IMR-90 (cell line): ENCODE results near the gene CHDH. TPM values are rescaled to one million over a fixed set of nuclear protein-coding genes. Genes with fewer than 3 reads are reported as not detected.

ENCODE experiments used
- ATAC-seq: fragments of 200-7000 bp; cut with Tn5 transposase; 2 replicates; pipeline ENCODE4 v1.9.1; 2020; ENCODE audit warnings: low read depth, mild to moderate bottlenecking, moderate library complexity
- BruUV-seq: library from RNA; stranded (reverse); fragments of 400-500 nt; replicated peaks from 2 replicates; lab custom pipeline; 2021; lab: Mats Ljungman, UMichigan
- CTCF ChIA-PET: fragments of 300-600 bp; formaldehyde crosslinking; extraction: SDS; loops from one replicate; lab custom pipeline; 2021; ENCODE audit warnings: antibody characterized with exemption; lab: Yijun Ruan, JAX
- POLR2A ChIA-PET: fragments of 300-600 bp; sonication (Branson Sonifier 250); formaldehyde crosslinking; loops from one replicate; lab custom pipeline; 2022; ENCODE audit warnings: antibody characterized with exemption; ENCODE audit not compliant: unreplicated experiment; lab: Charles Lee
- DNase-seq: peaks from one replicate; pipeline ENCODE4 v3.0.0; 2013
- H2AFZ ChIP-seq: replicated peaks from 2 replicates; pipeline ENCODE3; 2013; ENCODE audit warnings: low read length, mild to moderate bottlenecking; ENCODE audit not compliant: poor library complexity
- H2AK5ac ChIP-seq: 2 replicates; pipeline ENCODE4 v1.6.1; 2013; ENCODE audit warnings: low read depth, low read length, inconsistent platforms
- H2AK9ac ChIP-seq: replicated peaks from 2 replicates; pipeline ENCODE3; 2013; ENCODE audit warnings: mild to moderate bottlenecking, low read depth, low read length, moderate library complexity; ENCODE audit not compliant: poor library complexity
- H2BK120ac ChIP-seq: 2 replicates; pipeline ENCODE4 v1.6.1; 2013; ENCODE audit warnings: low read depth, low read length, inconsistent platforms
- H2BK15ac ChIP-seq: 3 replicates; pipeline ENCODE4 v1.6.1; 2013; ENCODE audit warnings: low read depth, low read length, inconsistent platforms
- H2BK20ac ChIP-seq: 2 replicates; pipeline ENCODE4 v1.6.1; 2013; ENCODE audit warnings: low read depth, mild to moderate bottlenecking, inconsistent platforms, low read length, moderate library complexity
- H2BK5ac ChIP-seq: 2 replicates; pipeline ENCODE4 v1.6.1; 2013; ENCODE audit warnings: mild to moderate bottlenecking, low read depth, low read length, inconsistent platforms; ENCODE audit not compliant: poor library complexity, severe bottlenecking
- H3K14ac ChIP-seq: replicated peaks from 2 replicates; pipeline ENCODE4 v1.6.1; 2013; ENCODE audit warnings: low read depth, low read length, inconsistent platforms
- H3K18ac ChIP-seq: 2 replicates; pipeline ENCODE4 v1.6.1; 2013; ENCODE audit warnings: low read depth, low read length, control low read depth
- H3K23ac ChIP-seq: 2 replicates; pipeline ENCODE4 v1.6.1; 2013; ENCODE audit warnings: low read depth, low read length, inconsistent platforms
- H3K27ac ChIP-seq: 2 replicates; pipeline ENCODE4 v1.5.1; 2013; ENCODE audit warnings: mild to moderate bottlenecking, control low read depth, low read length; ENCODE audit not compliant: insufficient read depth
- H3K27me3 ChIP-seq: 2 replicates; pipeline ENCODE4 v1.6.1; 2013; ENCODE audit warnings: low read length; ENCODE audit not compliant: control insufficient read depth, insufficient read depth
- H3K36me3 ChIP-seq: 2 replicates; pipeline ENCODE4 v1.6.1; 2013; ENCODE audit warnings: low read length, mixed read lengths; ENCODE audit not compliant: control insufficient read depth, insufficient read depth
- H3K4ac ChIP-seq: 2 replicates; pipeline ENCODE4 v1.6.1; 2013; ENCODE audit warnings: low read depth, low read length, inconsistent platforms
- H3K4me1 ChIP-seq: 2 replicates; pipeline ENCODE4 v1.6.1; 2013; ENCODE audit warnings: low read length, mixed read lengths; ENCODE audit not compliant: control insufficient read depth, insufficient read depth
- H3K4me2 ChIP-seq: 2 replicates; pipeline ENCODE4 v1.6.1; 2013; ENCODE audit warnings: low read depth, mild to moderate bottlenecking, control low read depth, low read length, moderate library complexity
- H3K4me3 ChIP-seq: 2 replicates; pipeline ENCODE4 v1.5.1; 2013; ENCODE audit warnings: low read depth, mild to moderate bottlenecking, control low read depth, low read length, moderate library complexity; ENCODE audit not compliant: insufficient read depth
- H3K56ac ChIP-seq: 2 replicates; pipeline ENCODE4 v1.6.1; 2013; ENCODE audit warnings: low read length, inconsistent platforms; ENCODE audit not compliant: insufficient read depth; ENCODE audit errors: extremely low read depth
- H3K79me1 ChIP-seq, 2 experiments: 2 replicates each; pipeline ENCODE4 v1.6.1; 2013; ENCODE audit warnings: low read length in 2 of 2, inconsistent platforms in 1 of 2, low read depth in 1 of 2
- H3K9ac ChIP-seq: 2 replicates; pipeline ENCODE4 v1.6.1; 2013; ENCODE audit warnings: low read depth, low read length, control low read depth
- H3K9me1 ChIP-seq: 2 replicates; pipeline ENCODE4 v1.6.1; 2013; ENCODE audit warnings: low read length, inconsistent platforms; ENCODE audit not compliant: insufficient read depth
- H3K9me3 ChIP-seq: 2 replicates; pipeline ENCODE4 v1.6.1; 2013; ENCODE audit warnings: low read length; ENCODE audit not compliant: control insufficient read depth, insufficient read depth
- H4K20me1 ChIP-seq: 2 replicates; pipeline ENCODE4 v1.6.1; 2013; ENCODE audit warnings: low read length, inconsistent platforms; ENCODE audit not compliant: insufficient read depth
- H4K5ac ChIP-seq: 2 replicates; pipeline ENCODE4 v1.6.1; 2013; ENCODE audit warnings: mild to moderate bottlenecking, low read depth, low read length, control low read depth
- H4K8ac ChIP-seq, 2 experiments: 2 replicates each; pipeline ENCODE4 v1.6.1; 2013; ENCODE audit warnings: low read depth in 2 of 2, low read length in 2 of 2, control low read depth in 1 of 2, inconsistent platforms in 1 of 2
- H4K91ac ChIP-seq: 2 replicates; pipeline ENCODE4 v1.6.1; 2013; ENCODE audit warnings: low read depth, low read length, inconsistent platforms; ENCODE audit not compliant: insufficient read depth
- CHD1 ChIP-seq: IDR thresholded peaks from 2 replicates; pipeline ENCODE4 v1.6.1; 2012; ENCODE audit warnings: low read depth, low read length, improper control_type of control experiment
- WGBS, 2 experiments: methylation state at CpG; one replicate each; pipeline versions ENCODE4 v1.1.5 to v1.1.7; 2013; ENCODE audit warnings: missing lambda C conversion rate in 2 of 2; ENCODE audit not compliant: insufficient read length in 1 of 2; ENCODE audit errors: extremely low coverage in 2 of 2; 5-methylcytosine and 5-hydroxymethylcytosine counted together
- dilution Hi-C: fragments of 300-500 bp; cut with HindIII; formaldehyde crosslinking; loops from one replicate; pipeline ENCODE4 v1.14.3; 2018; ENCODE audit warnings: low sequenced_read_pairs; ENCODE audit not compliant: unreplicated experiment
- in situ Hi-C: fragments of 300-500 bp; cut with MboI; formaldehyde crosslinking; loops from 3 replicates; pipeline ENCODE4 v1.14.3; 2019; ENCODE audit warnings: low sequenced_read_pairs, inconsistent platforms, mixed read lengths
- intact Hi-C: fragments of 100-400 bp; cut with micrococcal nuclease; formaldehyde crosslinking; loops from 2 replicates; pipeline ENCODE4 v1.10.0; 2022
- polyA plus RNA-seq, 3 experiments: library from polyadenylated mRNA; depleted of rRNA; stranded (reverse); fragments of >200 nt; gene quantifications; 2 replicates each; pipeline ENCODE4 v1.2.3, GENCODE V29; 2012; ENCODE audit warnings: low replicate concordance in 1 of 3
- total RNA-seq: library from RNA; depleted of rRNA; stranded (reverse); fragments of >200 nt; gene quantifications from 2 replicates; pipeline ENCODE4 v1.2.3, GENCODE V29; 2012

Gene CHDH
- total and polyA plus RNA-seq, 2 of the 4 experiments (the other 2 are of a cell fraction), result under 0.01 to 0.19 TPM

DNA sequence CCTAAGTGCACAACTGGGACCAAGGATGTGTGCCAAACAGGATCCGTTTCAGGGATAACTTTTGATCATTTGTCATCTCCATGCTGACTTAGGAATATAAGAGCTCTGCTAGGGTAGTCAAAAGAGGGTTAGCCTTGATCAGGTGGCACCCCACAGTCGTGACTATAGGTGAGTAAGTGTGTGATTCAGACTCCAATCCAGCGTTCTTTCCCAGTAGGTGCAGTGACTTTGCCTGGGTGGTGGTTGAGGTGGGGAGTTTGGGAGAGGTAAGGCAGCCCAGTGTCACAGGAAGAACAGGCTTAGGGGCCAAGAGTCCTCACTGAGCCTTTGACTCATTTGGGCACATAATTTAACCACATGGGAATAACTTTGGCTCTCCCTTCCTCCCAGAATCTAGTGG lies 51.0 kb downstream of the CHDH start:
- no peaks in the 10 kb centered on the region for H4K20me1 ChIP-seq
- no peak overlapping the region for H3K9ac ChIP-seq
- no peak overlapping the region for H2BK120ac ChIP-seq
- DNase-seq, result no peak
- intact Hi-C loops, result no loop called here
- POLR2A ChIA-PET, result no interaction called here
- H2BK15ac ChIP-seq, result no peak overlapping the region
- no peak overlapping the region for H4K8ac ChIP-seq
- no peaks in the 10 kb centered on the region for H3K4me1 ChIP-seq
- H3K4me2 ChIP-seq, result no peak overlapping the region
- no peaks in the 10 kb centered on the region for H3K36me3 ChIP-seq
- in situ Hi-C loops, result no loop called here
- H2BK5ac ChIP-seq, result no peak overlapping the region
- peaks cover 11% of the 10 kb centered on the region for H3K27me3 ChIP-seq
- no TSS peak for BruUV-seq
- H3K18ac ChIP-seq, result no peak overlapping the region
- no peak for TF ChIP-seq CHD1
- no peak for ATAC-seq
- H2BK20ac ChIP-seq, result no peak overlapping the region
- WGBS, 2 experiments, result no CpG with 5 or more reads among the region's 3 CpGs
- H3K9me1 ChIP-seq, result no peaks in the 10 kb centered on the region
- H3K79me1 ChIP-seq, result no peaks in the 10 kb centered on the region
- no peaks in the 10 kb centered on the region for H3K9me3 ChIP-seq
- H2AK5ac ChIP-seq, result no peak overlapping the region
- H3K23ac ChIP-seq, result no peak overlapping the region
- H2AK9ac ChIP-seq, result no peak overlapping the region
- dilution Hi-C loops, result no loop called here
- H3K4me3 ChIP-seq, result no peak overlapping the region
- no peak overlapping the region for H4K5ac ChIP-seq
- H3K14ac ChIP-seq, result no peak overlapping the region
- H2AFZ ChIP-seq, result no peak overlapping the region
- CTCF ChIA-PET, result no interaction called here
- H3K4ac ChIP-seq, result no peak overlapping the region
- H4K91ac ChIP-seq, result no peak overlapping the region
- H3K27ac ChIP-seq, result no peak overlapping the region
- H3K56ac ChIP-seq, result no peak overlapping the region
